GM12891 (cell line): Measurements from ENCODE around the gene PEAK1.
A peak's percentile ranks its signal among the peaks of the same experiment; 100 is the strongest.
"Not testable (repeated sequence)": the region's sequence is repeated elsewhere in the genome, so short reads cannot be mapped to it uniquely, and the experiment has no call there.

ENCODE experiments used
- DNase-seq: peaks from one replicate; pipeline ENCODE4 v3.0.0; 2011; ENCODE audit warnings: low spot score; ENCODE audit not compliant: insufficient read length
- FAIRE-seq: peaks from 2 replicates; lab custom pipeline; 2011; peaks lifted over from hg19 to GRCh38; lab: Jason Lieb, UNC
- PAX5 ChIP-seq: IDR thresholded peaks from 2 replicates; pipeline ENCODE4 v1.6.1; 2011; ENCODE audit warnings: low read length, moderate library complexity, mild to moderate bottlenecking; ENCODE audit not compliant: insufficient read depth, severe bottlenecking
- POLR2A ChIP-seq: IDR thresholded peaks from 2 replicates; pipeline ENCODE4 v1.6.1; 2011; ENCODE audit warnings: low read depth, low read length, control low read depth
- POLR2AphosphoS5 ChIP-seq: IDR thresholded peaks from 2 replicates; pipeline ENCODE4 v1.6.1; 2011; ENCODE audit warnings: low read depth, low read length, control low read depth
- POU2F2 ChIP-seq: IDR thresholded peaks from 2 replicates; pipeline ENCODE4 v1.6.1; 2011; ENCODE audit warnings: low read depth, mild to moderate bottlenecking, control low read depth, low read length, moderate library complexity
- SPI1 ChIP-seq: IDR thresholded peaks from 2 replicates; pipeline ENCODE4 v1.6.1; 2011; ENCODE audit warnings: low read depth, low read length, control low read depth
- TAF1 ChIP-seq: IDR thresholded peaks from 2 replicates; pipeline ENCODE4 v1.6.1; 2011; ENCODE audit warnings: low read depth, low read length, control low read depth

PEAK1 gene

DNA sequence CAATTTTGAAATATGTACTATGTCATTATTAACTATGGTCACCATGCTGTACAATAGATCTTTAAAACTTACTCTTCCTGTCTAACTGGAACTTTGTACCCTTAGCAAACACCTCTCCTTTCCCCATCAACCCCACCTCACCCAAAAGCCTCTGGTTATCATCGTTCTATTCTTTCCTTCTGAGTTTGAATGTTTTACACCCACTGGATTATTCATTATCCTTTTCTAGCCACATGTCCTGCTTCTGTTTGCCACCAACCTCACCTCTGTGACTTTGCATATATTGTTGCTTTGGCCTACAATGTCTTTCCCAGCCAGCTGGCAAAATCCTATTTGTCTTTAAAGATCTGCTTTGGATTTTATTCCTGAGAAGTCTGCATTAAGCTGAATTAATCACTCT lies 246.4 kb downstream of the PEAK1 start:
- TF ChIP-seq POU2F2: no peak
- TF ChIP-seq TAF1: no peak
- TF ChIP-seq SPI1: no peak
- FAIRE-seq: peak; percentile 26

DNA sequence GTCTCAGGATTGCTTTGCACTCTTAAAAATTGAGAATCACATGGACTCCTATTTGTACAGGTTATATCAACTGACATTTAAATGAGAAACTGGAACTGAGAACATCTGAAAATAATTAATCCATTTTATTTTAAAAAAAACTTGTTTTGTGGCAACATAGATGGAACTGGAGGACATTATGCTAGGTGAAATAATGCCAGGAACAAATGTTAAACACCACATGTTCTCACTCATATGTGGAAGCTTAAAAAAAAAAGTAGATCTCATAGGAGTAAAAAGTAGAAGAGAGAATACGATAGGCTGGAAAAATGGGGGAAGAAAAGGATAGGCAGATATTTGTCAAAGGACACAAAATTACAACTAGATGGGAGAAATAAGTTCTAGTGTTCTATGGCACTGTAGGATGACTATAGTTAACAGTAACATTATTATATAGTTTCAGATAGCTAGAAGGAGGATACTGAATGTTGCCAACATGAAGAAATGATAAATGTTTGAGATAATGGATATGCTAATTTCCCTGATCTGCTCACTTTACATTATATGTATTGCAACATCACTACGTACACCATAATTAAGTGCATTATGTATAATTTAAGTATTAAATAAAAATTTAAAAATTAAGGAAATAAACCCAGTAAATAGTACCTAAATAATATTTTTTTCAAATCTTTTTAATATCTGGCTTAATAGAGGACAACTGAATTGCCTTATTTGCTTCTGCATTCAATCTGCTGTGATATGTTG lies 248.5 kb downstream of the PEAK1 start:
- TF ChIP-seq POU2F2 (no peak), SPI1 (no peak), POLR2A (no peak), POLR2AphosphoS5 (no peak), PAX5 (no peak), TAF1 (no peak)
- FAIRE-seq: no peak
- no peak for DNase-seq

More for the DNA sequence above, 246.4 kb downstream of the PEAK1 start:
- DNase-seq: no peak

DNA sequence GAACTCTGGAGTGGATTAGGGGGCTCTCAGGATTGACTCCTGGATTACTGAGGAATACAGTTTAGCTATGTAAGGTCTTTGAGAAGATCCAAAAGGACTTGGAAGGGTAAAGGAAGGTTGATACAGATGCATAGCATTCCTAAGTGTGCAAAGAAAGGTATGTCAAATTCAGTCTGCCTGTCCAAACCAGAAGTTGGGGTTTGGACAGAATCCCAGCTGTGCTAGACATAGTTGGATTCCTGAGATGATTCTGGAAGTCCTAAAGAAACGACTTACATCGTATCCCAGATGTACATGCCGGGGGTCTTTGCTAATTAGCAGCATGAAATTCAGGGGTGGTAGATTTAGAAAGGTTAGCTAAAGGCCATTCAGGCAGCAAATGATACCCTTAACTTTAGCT lies 251.3 kb downstream of the PEAK1 start:
- TF ChIP-seq SPI1: no peak
- no peak for TF ChIP-seq POLR2A
- no peak for TF ChIP-seq POLR2AphosphoS5
- TF ChIP-seq POU2F2: no peak
- no peak for TF ChIP-seq PAX5
- TF ChIP-seq TAF1: no peak
- FAIRE-seq (no peak), DNase-seq (no peak)

DNA sequence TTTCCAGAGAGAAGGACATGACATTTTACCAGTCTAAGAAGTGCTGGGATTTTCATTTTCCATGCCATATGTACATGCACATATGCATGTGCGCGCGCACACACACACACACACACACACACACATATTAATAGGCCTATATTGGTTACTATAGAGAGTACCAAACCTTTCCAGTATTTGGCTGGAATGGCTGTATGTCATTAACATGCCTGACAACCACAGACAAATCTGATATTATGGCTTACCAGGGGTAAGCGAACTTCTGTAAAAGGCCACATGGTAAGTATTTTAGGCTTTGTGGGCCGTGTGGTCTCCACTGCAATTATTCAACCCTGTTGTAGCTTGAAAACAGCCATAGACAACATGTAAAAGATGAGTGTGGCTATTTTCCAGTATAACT lies 251.8 kb downstream of the PEAK1 start:
- no peak for DNase-seq
- FAIRE-seq: no peak
- TF ChIP-seq POLR2A (no peak), POLR2AphosphoS5 (no peak), SPI1 (no peak), POU2F2 (no peak), TAF1 (no peak), PAX5 (no peak)

DNA sequence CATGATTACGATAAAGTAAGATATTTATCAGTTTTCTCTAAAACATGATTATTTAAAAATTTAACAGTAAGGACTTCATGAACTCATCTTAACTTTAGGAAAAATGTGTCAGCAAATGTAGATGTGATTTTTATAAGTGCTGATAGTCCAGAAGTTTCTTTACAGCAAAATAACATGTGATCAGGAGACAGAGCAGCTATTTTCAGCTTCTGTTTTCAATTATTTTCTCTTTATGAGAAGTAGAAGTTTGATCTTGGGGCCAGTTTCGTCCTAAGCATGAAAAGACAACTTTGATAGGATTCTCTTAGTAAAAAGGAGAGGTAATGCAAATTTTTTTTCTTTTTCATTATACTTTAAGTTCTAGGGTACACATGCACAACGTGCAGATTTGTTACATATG lies 252.5 kb downstream of the PEAK1 start:
- FAIRE-seq (no peak), DNase-seq (no peak)
- no peak for TF ChIP-seq POU2F2
- TF ChIP-seq POLR2A: no peak
- TF ChIP-seq PAX5: no peak
- TF ChIP-seq POLR2AphosphoS5: no peak
- no peak for TF ChIP-seq TAF1
- TF ChIP-seq SPI1: no peak

DNA sequence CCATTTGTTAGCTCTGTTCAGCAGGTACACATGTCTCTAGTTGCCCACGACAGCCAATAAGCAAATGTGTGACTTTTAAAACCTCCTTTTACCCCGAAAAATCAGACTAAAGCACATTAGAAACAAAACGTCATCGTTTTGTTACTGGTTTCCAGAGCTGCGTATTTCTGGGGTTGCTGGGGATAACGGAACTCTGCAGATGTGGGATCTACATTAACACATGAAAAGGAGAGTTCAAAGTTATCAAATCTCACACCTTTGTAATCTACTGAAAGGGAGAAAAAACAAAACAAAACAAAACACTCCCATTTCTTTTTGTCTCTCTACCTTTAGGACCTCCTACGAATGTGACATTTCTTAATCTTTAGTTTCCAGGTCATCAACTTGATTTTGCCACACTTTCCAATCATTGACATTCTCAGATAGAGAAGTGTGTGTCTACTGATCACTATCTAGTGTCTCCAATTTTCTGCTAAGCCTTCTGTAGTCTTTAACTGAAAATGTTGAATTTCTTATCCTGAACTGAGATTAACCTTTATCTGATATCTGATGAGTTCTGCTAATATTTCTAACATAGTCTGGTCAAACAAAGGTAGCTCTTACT lies 256.0 kb downstream of the PEAK1 start:
- FAIRE-seq (no peak), DNase-seq (no peak)
- TF ChIP-seq TAF1 (no peak), PAX5 (no peak), SPI1 (no peak), POLR2AphosphoS5 (no peak), POU2F2 (no peak), POLR2A (no peak)

DNA sequence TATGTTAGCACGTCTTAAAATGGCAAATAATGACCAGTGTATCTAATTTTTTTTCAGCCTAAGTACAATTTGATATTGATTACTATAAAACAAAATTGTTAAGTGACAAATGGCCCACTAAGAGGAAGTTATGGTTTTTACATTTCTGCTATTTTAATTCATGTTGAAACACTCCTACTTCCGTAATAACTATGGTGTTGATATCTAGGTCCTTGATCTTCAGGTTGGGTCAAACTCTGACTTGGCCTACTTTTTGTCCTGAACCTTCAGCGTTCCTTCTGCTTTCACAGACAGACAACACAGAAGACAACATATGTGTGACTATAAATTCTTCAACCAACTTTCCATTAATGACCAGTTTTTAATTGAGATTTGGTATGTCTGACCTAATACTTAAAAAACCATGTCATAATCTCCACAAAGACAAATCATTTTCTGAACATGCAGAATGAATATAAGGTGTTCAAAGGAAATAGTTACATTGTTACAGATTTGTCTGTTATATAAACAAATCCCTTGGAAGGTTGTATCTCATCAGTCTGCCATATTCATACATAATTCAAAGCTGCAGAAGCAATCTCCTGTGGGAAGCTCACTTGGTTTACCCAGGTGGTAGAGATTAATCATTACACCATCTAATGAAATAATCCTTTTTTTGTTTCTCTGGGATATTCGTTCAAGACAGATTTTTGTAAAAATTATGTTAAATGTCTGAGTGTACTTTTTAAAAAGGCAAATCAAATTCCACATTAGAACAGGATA lies 256.9 kb downstream of the PEAK1 start:
- FAIRE-seq: no peak
- TF ChIP-seq PAX5 (no peak), TAF1 (no peak), POLR2AphosphoS5 (no peak), POLR2A (no peak), SPI1 (no peak), POU2F2 (no peak)
- no peak for DNase-seq

DNA sequence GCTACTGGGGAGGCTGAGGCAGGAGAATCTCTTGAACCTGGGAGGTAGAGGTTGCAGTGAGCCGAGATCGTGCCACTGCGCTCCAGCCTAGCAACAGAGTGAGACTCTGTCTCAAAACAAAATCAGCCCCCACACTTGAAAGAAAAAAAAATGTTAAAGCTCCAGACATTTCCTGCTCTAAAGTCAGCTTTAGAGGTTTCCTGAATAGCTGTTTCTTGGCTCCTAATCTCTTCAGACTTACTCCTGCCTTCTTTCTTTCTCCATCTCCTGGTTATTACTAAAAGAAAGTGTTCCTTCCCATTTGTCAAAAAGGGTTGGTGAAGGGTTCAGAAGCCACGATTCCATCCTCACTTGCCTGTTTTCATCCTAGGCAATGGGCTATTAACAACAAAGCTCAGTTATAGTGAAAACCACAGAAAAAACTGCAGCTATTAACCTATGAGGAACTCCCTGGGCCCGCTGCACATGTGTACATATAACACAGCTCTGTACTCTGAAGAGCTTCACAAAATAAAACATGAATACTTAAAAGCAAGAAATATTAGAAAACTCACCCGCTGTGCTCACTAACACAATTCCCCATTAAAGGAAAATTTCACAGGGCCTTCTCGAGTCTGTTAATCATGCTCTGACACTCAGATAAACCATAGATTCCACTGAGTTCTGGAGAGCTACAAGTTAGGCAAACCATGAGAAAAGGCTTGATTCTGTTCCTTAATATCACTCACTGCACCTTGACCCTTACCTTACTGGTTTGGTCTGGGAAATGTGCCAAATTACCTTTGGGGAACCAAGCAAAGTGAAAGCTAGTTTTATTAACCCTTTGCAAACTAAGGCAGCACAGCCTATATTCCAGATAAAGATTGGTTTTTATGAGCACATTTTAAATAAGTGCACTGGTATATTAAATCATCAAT lies 259.1 kb downstream of the PEAK1 start:
- no peak for DNase-seq

DNA sequence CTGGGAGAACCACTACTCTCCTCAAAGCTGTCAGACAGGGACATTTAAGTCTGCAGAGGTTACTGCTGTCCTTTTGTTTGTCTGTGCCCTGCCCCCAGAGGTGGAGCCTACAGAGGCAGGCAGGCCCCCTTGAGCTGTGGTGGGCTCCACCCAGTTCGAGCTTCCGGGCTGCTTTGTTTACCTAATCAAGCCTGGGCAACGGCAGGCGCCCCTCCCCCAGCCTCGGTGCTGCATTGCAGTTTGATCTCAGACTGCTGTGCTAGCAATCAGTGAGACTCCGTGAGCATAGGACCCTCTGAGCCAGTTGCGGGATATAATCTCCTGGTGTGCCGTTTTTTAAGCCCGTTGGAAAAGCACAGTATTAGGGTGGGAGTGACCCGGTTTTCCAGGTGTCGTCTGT lies 263.9 kb downstream of the PEAK1 start:
- FAIRE-seq, DNase-seq: not testable (repeated sequence)

More for the DNA sequence above, 259.1 kb downstream of the PEAK1 start:
- peak; percentile 33 for FAIRE-seq
- peak; percentile 26; the same call in 1 of the 2 replicates for TF ChIP-seq SPI1
- TF ChIP-seq POU2F2: no peak
